BLaER1 treated with 17β-estradiol and CSF1 and Interleukin-3, amounts not matched to agents 10 nM and 100 nM (cell line): ENCODE data around the gene HAUS5.
A peak's percentile ranks its signal among the peaks of the same experiment; 100 is the strongest.

ENCODE experiments used
- H3K27ac ChIP-seq, 11 experiments: shearing (Covaris generic); formaldehyde crosslinking; 2 replicates each; pipeline ENCODE4 v1.8.1; 2022
- H3K27me3 ChIP-seq, 11 experiments: shearing (Covaris generic); formaldehyde crosslinking; 2 replicates each; pipeline ENCODE4 v1.8.1; 2022
- H3K36me3 ChIP-seq, 11 experiments: shearing (Covaris generic); formaldehyde crosslinking; 2 replicates each; pipeline ENCODE4 v1.8.1; 2022
- H3K4me1 ChIP-seq, 10 experiments: shearing (Covaris generic); formaldehyde crosslinking; 2 replicates each; pipeline ENCODE4 v1.8.1; 2022
- H3K4me2 ChIP-seq, 11 experiments: shearing (Covaris generic); formaldehyde crosslinking; 2 replicates each; pipeline ENCODE4 v1.8.1; 2022
- H3K4me3 ChIP-seq, 10 experiments: shearing (Covaris generic); formaldehyde crosslinking; 2 replicates each; pipeline ENCODE4 v1.8.1; 2022
- H3K9ac ChIP-seq, 11 experiments: shearing (Covaris generic); formaldehyde crosslinking; 2 replicates each; pipeline ENCODE4 v1.8.1; 2022
- H3K9me3 ChIP-seq, 11 experiments: shearing (Covaris generic); formaldehyde crosslinking; replicated peaks in 1 of 11; 2 replicates each; pipeline ENCODE4 v1.8.1; 2022
- H4K20me1 ChIP-seq, 11 experiments: shearing (Covaris generic); formaldehyde crosslinking; 2 replicates each; pipeline ENCODE4 v1.8.1; 2022
- Cebpa-rat ChIP-seq, 11 experiments: shearing (Covaris generic); IDR thresholded peaks; 2 replicates each; pipeline ENCODE4 v1.8.1; 2022

Gene HAUS5

GRCh38 chr19:35657904-35658700 is 45.6 kb downstream of the HAUS5 start:
- H3K4me2 ChIP-seq, result no peak overlapping the region
- peaks cover 0 to 3% (median 0%) of the 10 kb centered on the region in 10 experiments; a peak in 4 of 20 replicates for H3K4me1 ChIP-seq
- H3K4me3 ChIP-seq, result no peak overlapping the region
- no peaks in the 10 kb centered on the region for H3K9me3 ChIP-seq
- no peaks in the 10 kb centered on the region for H3K27me3 ChIP-seq
- H4K20me1 ChIP-seq, result peaks cover 9 to 55% (median 46%) of the 10 kb centered on the region in 11 experiments; a peak in 20 of 22 replicates
- TF ChIP-seq Cebpa-rat (IDR thresholded peaks at IDR 0.05), result no peak
- peaks cover 60 to 73% (median 68%) of the 10 kb centered on the region in 11 experiments for H3K36me3 ChIP-seq
- no peak overlapping the region for H3K9ac ChIP-seq
- no peak overlapping the region for H3K27ac ChIP-seq

- Histone ChIP-seq H3K27ac (no peak overlapping the region), H3K4me1 (peaks cover 0 to 11% (median 6%) of the 10 kb centered on the region in 10 experiments; a peak in 7 of 20 replicates), H4K20me1 (peaks cover 9 to 20% (median 17%) of the 10 kb centered on the region in 11 experiments; a peak in 19 of 22 replicates), H3K4me2 (no peak overlapping the region), H3K4me3 (no peak overlapping the region), H3K36me3 (peaks cover 24 to 35% (median 31%) of the 10 kb centered on the region in 11 experiments), H3K9me3 (no peaks in the 10 kb centered on the region), H3K9ac (no peak overlapping the region), H3K27me3 (no peaks in the 10 kb centered on the region)
- no peak for TF ChIP-seq Cebpa-rat (IDR thresholded peaks at IDR 0.05)
Measured at GRCh38 chr19:35661995-35662340, 49.4 kb downstream of the HAUS5 start.

GRCh38 chr19:35663981-35664380 is 51.4 kb downstream of the HAUS5 start:
- no peak for TF ChIP-seq Cebpa-rat (IDR thresholded peaks at IDR 0.05)
- H3K27me3 ChIP-seq, result no peaks in the 10 kb centered on the region
- no peaks in the 10 kb centered on the region for H3K9me3 ChIP-seq
- peaks cover 0 to under 1% (median 0%) of the 10 kb centered on the region in 11 experiments; a peak in 1 of 22 replicates for H4K20me1 ChIP-seq
- H3K4me2 ChIP-seq, result peak overlapping the region in 1 of 11 experiments; percentile 10; a peak in 1 of 22 replicates
- H3K4me1 ChIP-seq, result peaks cover 0 to 11% (median 6%) of the 10 kb centered on the region in 10 experiments; a peak in 7 of 20 replicates
- H3K9ac ChIP-seq, result no peak overlapping the region
- no peak overlapping the region for H3K27ac ChIP-seq
- H3K4me3 ChIP-seq, result no peak overlapping the region
- H3K36me3 ChIP-seq, result peaks cover 4 to 15% (median 11%) of the 10 kb centered on the region in 11 experiments

- Histone ChIP-seq H3K4me3 (no peak overlapping the region), H3K27me3 (no peaks in the 10 kb centered on the region), H4K20me1 (no peaks in the 10 kb centered on the region; a peak in 2 of 22 replicates), H3K4me2 (no peak overlapping the region), H3K9ac (no peak overlapping the region), H3K9me3 (no peaks in the 10 kb centered on the region), H3K27ac (no peak overlapping the region), H3K36me3 (peaks cover 0 to 4% (median 0%) of the 10 kb centered on the region in 11 experiments; a peak in 2 of 22 replicates), H3K4me1 (peaks cover 0 to 11% (median 6%) of the 10 kb centered on the region in 10 experiments; a peak in 7 of 20 replicates)
- no peak for TF ChIP-seq Cebpa-rat (IDR thresholded peaks at IDR 0.05)
Measured at GRCh38 chr19:35665157-35665556, 52.6 kb downstream of the HAUS5 start.

- Histone ChIP-seq H3K9ac (no peak overlapping the region), H3K4me1 (peaks cover 0 to 11% (median 6%) of the 10 kb centered on the region in 10 experiments; a peak in 7 of 20 replicates), H3K4me3 (no peak overlapping the region), H3K27ac (no peak overlapping the region), H3K27me3 (no peaks in the 10 kb centered on the region), H3K36me3 (no peaks in the 10 kb centered on the region), H3K4me2 (no peak overlapping the region), H4K20me1 (no peaks in the 10 kb centered on the region; a peak in 2 of 22 replicates), H3K9me3 (no peaks in the 10 kb centered on the region)
- no peak for TF ChIP-seq Cebpa-rat (IDR thresholded peaks at IDR 0.05)
Measured at GRCh38 chr19:35665604-35666003, 53.1 kb downstream of the HAUS5 start.

GRCh38 chr19:35666251-35666913 is 53.8 kb downstream of the HAUS5 start, which contains the start of gene UPK1A:
UPK1A (plus strand) TSS chr19:35666517; CDS start chr19:35666813, 296 bp downstream.
- Histone ChIP-seq H3K4me2 (no peak within 1 kb of the TSS), H4K20me1 (no peaks in the 10 kb centered on the region; a peak in 2 of 22 replicates), H3K36me3 (no peaks in the 10 kb centered on the region), H3K27ac (no peak within 1 kb of the TSS), H3K4me3 (no peak within 1 kb of the TSS), H3K9me3 (no peaks in the 10 kb centered on the region), H3K4me1 (peaks cover 0 to 11% (median 6%) of the 10 kb centered on the region in 10 experiments; a peak in 7 of 20 replicates), H3K9ac (0 out of 22 replicates have a peak within 1 kb of the TSS, but pooled peaks of 1 of the 11 experiments have one; percentile 9), H3K27me3 (0 out of 22 replicates have a peak, but pooled peaks cover 0 to under 1% (median 0%) of the 10 kb centered on the region in 11 experiments)
- no peak for TF ChIP-seq Cebpa-rat (IDR thresholded peaks at IDR 0.05)

GRCh38 chr19:35669566-35669965 is 57.0 kb downstream of the HAUS5 start:
- Histone ChIP-seq H3K4me2 (no peak overlapping the region), H4K20me1 (no peaks in the 10 kb centered on the region; a peak in 1 of 22 replicates), H3K4me1 (peaks cover 0 to 7% (median 3%) of the 10 kb centered on the region in 10 experiments; a peak in 3 of 20 replicates), H3K36me3 (no peaks in the 10 kb centered on the region), H3K4me3 (no peak overlapping the region), H3K9ac (no peak overlapping the region), H3K9me3 (no peaks in the 10 kb centered on the region), H3K27ac (no peak overlapping the region), H3K27me3 (peaks cover 20 to 30% (median 25%) of the 10 kb centered on the region in 11 experiments)
- no peak for TF ChIP-seq Cebpa-rat (IDR thresholded peaks at IDR 0.05)

GRCh38 chr19:35669974-35670373 is 57.4 kb downstream of the HAUS5 start:
- H3K4me3 ChIP-seq, result no peak overlapping the region

GRCh38 chr19:35670686-35671085 is 58.2 kb downstream of the HAUS5 start:
- TF ChIP-seq Cebpa-rat (IDR thresholded peaks at IDR 0.05), result no peak
- Histone ChIP-seq H3K27me3 (peaks cover 20 to 33% (median 25%) of the 10 kb centered on the region in 11 experiments), H3K36me3 (no peaks in the 10 kb centered on the region), H3K9ac (no peak overlapping the region), H3K9me3 (no peaks in the 10 kb centered on the region), H3K4me3 (no peak overlapping the region), H3K4me2 (no peak overlapping the region), H4K20me1 (no peaks in the 10 kb centered on the region; a peak in 1 of 22 replicates), H3K27ac (no peak overlapping the region), H3K4me1 (peaks cover 0 to 7% (median 3%) of the 10 kb centered on the region in 10 experiments; a peak in 3 of 20 replicates)

More at GRCh38 chr19:35669974-35670373, 57.4 kb downstream of the HAUS5 start:
- no peaks in the 10 kb centered on the region for H3K9me3 ChIP-seq
- TF ChIP-seq Cebpa-rat (IDR thresholded peaks at IDR 0.05), result no peak
- H3K27ac ChIP-seq, result no peak overlapping the region
- no peaks in the 10 kb centered on the region; a peak in 1 of 22 replicates for H4K20me1 ChIP-seq
- H3K9ac ChIP-seq, result no peak overlapping the region
- H3K4me1 ChIP-seq, result peaks cover 0 to 7% (median 3%) of the 10 kb centered on the region in 10 experiments; a peak in 3 of 20 replicates
- H3K27me3 ChIP-seq, result peaks cover 20 to 33% (median 25%) of the 10 kb centered on the region in 11 experiments
- no peaks in the 10 kb centered on the region for H3K36me3 ChIP-seq
- H3K4me2 ChIP-seq, result no peak overlapping the region
